ENCODE measurements around the gene RNF186.

The RNF186 gene

GRCh38 chr1:19785660-19786059 is 29.4 kb downstream of the RNF186 start:
- no peak for TF ChIP-seq SIN3A (IDR thresholded peaks at IDR 0.05; ENCODE audit: borderline replicate concordance, insufficient read depth, low read length)
- TF ChIP-seq TAF1 (IDR thresholded peaks at IDR 0.05; ENCODE audit: borderline replicate concordance, insufficient read depth, low read length) = no peak
- TF ChIP-seq POLR2AphosphoS5 (IDR thresholded peaks at IDR 0.05; ENCODE audit: low read depth, low read length) = no peak
- no peak for TF ChIP-seq REST (IDR thresholded peaks at IDR 0.05; ENCODE audit: insufficient read depth in 1 of 2, low read depth in 2 of 2, low read length in 2 of 2)
- no peak for TF ChIP-seq FOXP2 (optimal IDR thresholded peaks at IDR 0.05; ENCODE audit: borderline replicate concordance, extremely low read depth, extremely low read length, insufficient read depth)

GRCh38 chr1:19780267-19780877 is 34.7 kb downstream of the RNF186 start:
- TF ChIP-seq FOXP2 (optimal IDR thresholded peaks at IDR 0.05; ENCODE audit: borderline replicate concordance, extremely low read depth, extremely low read length, insufficient read depth) (no peak), SIN3A (IDR thresholded peaks at IDR 0.05; ENCODE audit: borderline replicate concordance, insufficient read depth, low read length) (no peak), POLR2AphosphoS5 (IDR thresholded peaks at IDR 0.05; ENCODE audit: low read depth, low read length) (no peak), REST (IDR thresholded peaks at IDR 0.05; ENCODE audit: insufficient read depth in 1 of 2, low read depth in 2 of 2, low read length in 2 of 2) (no peak), TAF1 (IDR thresholded peaks at IDR 0.05; ENCODE audit: borderline replicate concordance, insufficient read depth, low read length) (no peak)

DNA sequence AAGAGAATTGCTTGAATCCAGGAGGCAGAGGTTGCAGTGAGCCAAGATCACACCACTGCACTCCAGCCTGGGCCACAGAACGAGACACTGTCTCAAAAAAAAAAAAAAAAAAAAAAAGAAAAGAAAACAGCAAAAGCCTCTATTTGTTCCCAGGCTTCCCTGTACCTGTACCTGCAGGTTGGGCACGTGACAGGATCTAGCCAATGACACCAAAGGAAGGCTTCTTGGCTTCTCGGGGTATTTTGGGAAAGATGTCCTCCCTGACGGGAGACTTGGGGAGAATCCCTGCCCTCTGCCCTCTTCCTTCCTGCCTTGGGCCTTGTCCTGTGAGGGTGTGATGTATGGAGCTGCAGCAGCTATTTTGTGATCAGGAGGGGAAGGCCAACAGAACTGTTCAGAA is 38.1 kb downstream of the RNF186 start:
- TF ChIP-seq REST (IDR thresholded peaks at IDR 0.05; ENCODE audit: insufficient read depth in 1 of 2, low read depth in 2 of 2, low read length in 2 of 2) (no peak), POLR2AphosphoS5 (IDR thresholded peaks at IDR 0.05; ENCODE audit: low read depth, low read length) (no peak), SIN3A (IDR thresholded peaks at IDR 0.05; ENCODE audit: borderline replicate concordance, insufficient read depth, low read length) (no peak), TAF1 (IDR thresholded peaks at IDR 0.05; ENCODE audit: borderline replicate concordance, insufficient read depth, low read length) (no peak), FOXP2 (optimal IDR thresholded peaks at IDR 0.05; ENCODE audit: borderline replicate concordance, extremely low read depth, extremely low read length, insufficient read depth) (no peak)

DNA sequence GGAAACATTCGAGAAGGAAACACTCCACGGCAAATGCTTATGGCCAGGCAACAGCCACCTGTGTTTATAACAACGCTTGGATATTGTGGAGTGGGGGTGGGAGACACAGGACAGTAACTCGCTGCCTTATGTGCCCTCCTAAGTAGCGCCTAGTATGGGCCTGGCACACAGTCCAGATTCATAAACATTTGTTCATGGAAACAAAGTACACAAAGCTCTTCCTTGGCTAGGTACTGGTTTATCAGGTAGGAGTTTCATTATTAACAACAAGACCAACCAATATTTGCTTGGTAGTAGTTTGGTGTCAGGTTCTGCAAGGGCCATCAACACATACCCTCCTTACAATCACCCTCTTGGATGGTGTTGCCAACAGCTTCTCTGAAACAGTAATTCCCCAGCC is 38.8 kb downstream of the RNF186 start:
- TF ChIP-seq POLR2AphosphoS5 (IDR thresholded peaks at IDR 0.05; ENCODE audit: low read depth, low read length) (no peak), SIN3A (IDR thresholded peaks at IDR 0.05; ENCODE audit: borderline replicate concordance, insufficient read depth, low read length) (no peak), TAF1 (IDR thresholded peaks at IDR 0.05; ENCODE audit: borderline replicate concordance, insufficient read depth, low read length) (no peak), REST (IDR thresholded peaks at IDR 0.05; ENCODE audit: insufficient read depth in 1 of 2, low read depth in 2 of 2, low read length in 2 of 2) (no peak)

DNA sequence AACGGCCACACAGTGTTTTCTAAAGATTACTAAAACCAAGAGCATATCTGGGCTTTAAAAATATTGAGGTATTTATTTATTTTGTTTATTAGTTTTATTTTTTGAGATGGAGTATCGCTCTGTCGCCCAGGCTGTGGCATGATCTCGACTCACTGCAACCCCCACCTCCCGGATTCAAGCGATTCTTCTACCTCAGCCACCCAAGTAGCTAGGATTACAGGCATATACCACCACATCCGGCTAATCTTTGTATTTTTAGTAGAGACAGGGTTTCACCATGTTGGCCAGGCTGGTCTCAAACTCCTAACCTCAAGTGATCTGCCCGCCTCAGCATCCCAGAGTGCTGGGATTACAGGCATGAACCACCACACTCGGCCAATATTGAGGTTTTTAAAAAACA is 39.3 kb downstream of the RNF186 start:
- TF ChIP-seq TAF1 (IDR thresholded peaks at IDR 0.05; ENCODE audit: borderline replicate concordance, insufficient read depth, low read length) (no peak), REST (IDR thresholded peaks at IDR 0.05; ENCODE audit: insufficient read depth in 1 of 2, low read depth in 2 of 2, low read length in 2 of 2) (no peak), SIN3A (IDR thresholded peaks at IDR 0.05; ENCODE audit: borderline replicate concordance, insufficient read depth, low read length) (no peak), FOXP2 (optimal IDR thresholded peaks at IDR 0.05; ENCODE audit: borderline replicate concordance, extremely low read depth, extremely low read length, insufficient read depth) (no peak), POLR2AphosphoS5 (IDR thresholded peaks at IDR 0.05; ENCODE audit: low read depth, low read length) (no peak)
